ENCODE measurements around the gene LIN28A.

GRCh38 chr1:26450908-26451307 lies 40.3 kb downstream of the LIN28A start:
- TF ChIP-seq POLR2AphosphoS5 (IDR thresholded peaks at IDR 0.05; ENCODE audit: low read depth) (no peak), CTCF (conservative IDR thresholded peaks at IDR 0.05; ENCODE audit: low read depth in 2 of 2) (no peak), EZH2 (IDR thresholded peaks at IDR 0.05; ENCODE audit: low read depth, unreplicated experiment) (no peak), EZH2phosphoT487 (IDR thresholded peaks at IDR 0.05; ENCODE audit: unreplicated experiment) (no peak), ETS1 (IDR thresholded peaks at IDR 0.05) (no peak)

Measured in GM23338 (cell line).